Measurements from ENCODE around the gene EDEM3.

- no peak for TF ChIP-seq CTCF (conservative IDR thresholded peaks at IDR 0.05)
- no peak for TF ChIP-seq EZH2 (IDR thresholded peaks at IDR 0.05; ENCODE audit: low read depth)
Observed at GRCh38 chr1:184789884-184790283, 35.2 kb upstream of the EDEM3 start.
